Upper lobe of left lung (tissue), 4 donors: ENCODE data around the gene KIF5A.

Source experiments
- POLR2A ChIP-seq, 4 donors: fragments of 450-650 bp; IDR thresholded peaks; one replicate each; pipeline ENCODE4 v1.5.1; 2016 to 2017; ENCODE audit warnings: antibody characterized with exemption in 4 of 4, mild to moderate bottlenecking in 2 of 4
- TF ChIP-seq, protein P1 (sequence below), 6 experiments: fragments of 450-650 bp in 4 of 6; fragments of 200-600 bp in 2 of 6; sonication (generic) in 2 of 6; IDR thresholded peaks; one replicate each; pipeline ENCODE4 v1.5.1; 2016 to 2019; ENCODE audit warnings: antibody characterized with exemption in 6 of 6

DNA sequence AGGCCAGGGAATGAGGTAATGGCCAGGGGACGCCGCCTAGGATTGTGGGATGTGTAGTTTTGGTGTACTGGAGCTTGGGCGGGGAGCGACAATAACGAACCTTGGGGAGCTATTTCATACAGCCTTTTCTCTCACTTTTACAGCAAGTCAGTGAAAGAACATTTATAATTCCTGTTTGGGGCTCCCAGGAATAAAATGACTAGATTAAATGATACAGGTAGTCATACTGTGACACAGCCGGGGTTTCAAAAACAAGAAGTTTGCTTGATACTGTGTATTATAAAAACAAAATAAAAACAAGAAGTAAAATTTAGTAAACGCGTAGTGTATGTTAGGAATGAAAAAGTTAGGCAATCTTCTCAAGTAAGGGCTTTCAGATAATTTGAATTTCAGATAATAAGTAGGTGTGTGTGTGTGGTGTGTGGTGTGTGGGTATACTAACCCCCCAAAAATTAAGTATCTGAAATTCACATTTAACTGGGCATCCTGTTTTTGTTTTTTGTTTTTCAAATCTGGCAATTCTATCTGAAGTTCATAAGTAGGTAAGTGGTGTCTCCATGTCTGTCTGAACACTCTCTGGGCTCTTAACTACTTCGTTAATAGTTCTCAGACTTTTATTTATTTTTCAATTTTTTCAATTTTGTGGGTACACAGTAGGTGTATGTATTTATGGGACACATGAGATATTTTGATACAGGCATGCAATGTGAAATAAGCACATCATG lies 2.4 kb upstream of the KIF5A start:
- TF ChIP-seq, protein P1, sequence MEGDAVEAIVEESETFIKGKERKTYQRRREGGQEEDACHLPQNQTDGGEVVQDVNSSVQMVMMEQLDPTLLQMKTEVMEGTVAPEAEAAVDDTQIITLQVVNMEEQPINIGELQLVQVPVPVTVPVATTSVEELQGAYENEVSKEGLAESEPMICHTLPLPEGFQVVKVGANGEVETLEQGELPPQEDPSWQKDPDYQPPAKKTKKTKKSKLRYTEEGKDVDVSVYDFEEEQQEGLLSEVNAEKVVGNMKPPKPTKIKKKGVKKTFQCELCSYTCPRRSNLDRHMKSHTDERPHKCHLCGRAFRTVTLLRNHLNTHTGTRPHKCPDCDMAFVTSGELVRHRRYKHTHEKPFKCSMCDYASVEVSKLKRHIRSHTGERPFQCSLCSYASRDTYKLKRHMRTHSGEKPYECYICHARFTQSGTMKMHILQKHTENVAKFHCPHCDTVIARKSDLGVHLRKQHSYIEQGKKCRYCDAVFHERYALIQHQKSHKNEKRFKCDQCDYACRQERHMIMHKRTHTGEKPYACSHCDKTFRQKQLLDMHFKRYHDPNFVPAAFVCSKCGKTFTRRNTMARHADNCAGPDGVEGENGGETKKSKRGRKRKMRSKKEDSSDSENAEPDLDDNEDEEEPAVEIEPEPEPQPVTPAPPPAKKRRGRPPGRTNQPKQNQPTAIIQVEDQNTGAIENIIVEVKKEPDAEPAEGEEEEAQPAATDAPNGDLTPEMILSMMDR (IDR thresholded peaks at IDR 0.05) = no peak
- TF ChIP-seq POLR2A (IDR thresholded peaks at IDR 0.05) = no peak
